DMS114 treated with DMSO at 0.1 percent for 48 hours (cell line): ENCODE data around the gene APOBEC4.
"Not testable (repeated sequence)": the region's sequence is repeated elsewhere in the genome, so short reads cannot be mapped to it uniquely, and the experiment has no call there.

Source experiments
- DNase-seq: peaks from one replicate; lab custom pipeline; 2025; ENCODE audit not compliant: unreplicated experiment; lab: John Stamatoyannopoulos, UW

The APOBEC4 gene

GRCh38 chr1:183635099-183635605 is 18.0 kb downstream of the APOBEC4 start:
- no peak for DNase-seq

GRCh38 chr1:183634429-183635065 is 18.6 kb downstream of the APOBEC4 start:
- DNase-seq: no peak

- peak; percentile 72 for DNase-seq
Observed at GRCh38 chr1:183633676-183634343, 19.3 kb downstream of the APOBEC4 start.

GRCh38 chr1:183632964-183633363 is 20.2 kb downstream of the APOBEC4 start:
- DNase-seq: no peak

GRCh38 chr1:183632114-183632513 is 21.0 kb downstream of the APOBEC4 start:
- DNase-seq: no peak

GRCh38 chr1:183630748-183631147 is 22.4 kb downstream of the APOBEC4 start:
- DNase-seq: no peak

GRCh38 chr1:183628537-183628936 is 24.6 kb downstream of the APOBEC4 start:
- DNase-seq: no peak

GRCh38 chr1:183626236-183626635 is 26.9 kb downstream of the APOBEC4 start:
- not testable (repeated sequence) for DNase-seq

- peak; percentile 64 for DNase-seq
Observed at GRCh38 chr1:183622884-183623785, 30.0 kb downstream of the APOBEC4 start.

- DNase-seq: no peak
Observed at GRCh38 chr1:183622013-183622412, 31.1 kb downstream of the APOBEC4 start.

- no peak for DNase-seq
Observed at GRCh38 chr1:183620311-183620710, 32.8 kb downstream of the APOBEC4 start.

- DNase-seq: no peak
Observed at GRCh38 chr1:183619781-183620180, 33.3 kb downstream of the APOBEC4 start.

GRCh38 chr1:183618202-183618601 is 34.9 kb downstream of the APOBEC4 start:
- not testable (repeated sequence) for DNase-seq

GRCh38 chr1:183612975-183613374 is 40.1 kb downstream of the APOBEC4 start:
- not testable (repeated sequence) for DNase-seq

GRCh38 chr1:183612407-183612806 is 40.7 kb downstream of the APOBEC4 start:
- DNase-seq: no peak

- no peak for DNase-seq
Observed at GRCh38 chr1:183611021-183611420, 42.1 kb downstream of the APOBEC4 start.

GRCh38 chr1:183609759-183610452 is 43.2 kb downstream of the APOBEC4 start:
- DNase-seq: no peak

- DNase-seq: peak; percentile 5
Observed at GRCh38 chr1:183609313-183609712, 43.8 kb downstream of the APOBEC4 start.

- DNase-seq: no peak
Observed at GRCh38 chr1:183607322-183607980, 45.7 kb downstream of the APOBEC4 start.

GRCh38 chr1:183605904-183606303 is 47.2 kb downstream of the APOBEC4 start:
- no peak for DNase-seq
